ENCODE data around the gene CERKL.

- TF ChIP-seq, protein P1, sequence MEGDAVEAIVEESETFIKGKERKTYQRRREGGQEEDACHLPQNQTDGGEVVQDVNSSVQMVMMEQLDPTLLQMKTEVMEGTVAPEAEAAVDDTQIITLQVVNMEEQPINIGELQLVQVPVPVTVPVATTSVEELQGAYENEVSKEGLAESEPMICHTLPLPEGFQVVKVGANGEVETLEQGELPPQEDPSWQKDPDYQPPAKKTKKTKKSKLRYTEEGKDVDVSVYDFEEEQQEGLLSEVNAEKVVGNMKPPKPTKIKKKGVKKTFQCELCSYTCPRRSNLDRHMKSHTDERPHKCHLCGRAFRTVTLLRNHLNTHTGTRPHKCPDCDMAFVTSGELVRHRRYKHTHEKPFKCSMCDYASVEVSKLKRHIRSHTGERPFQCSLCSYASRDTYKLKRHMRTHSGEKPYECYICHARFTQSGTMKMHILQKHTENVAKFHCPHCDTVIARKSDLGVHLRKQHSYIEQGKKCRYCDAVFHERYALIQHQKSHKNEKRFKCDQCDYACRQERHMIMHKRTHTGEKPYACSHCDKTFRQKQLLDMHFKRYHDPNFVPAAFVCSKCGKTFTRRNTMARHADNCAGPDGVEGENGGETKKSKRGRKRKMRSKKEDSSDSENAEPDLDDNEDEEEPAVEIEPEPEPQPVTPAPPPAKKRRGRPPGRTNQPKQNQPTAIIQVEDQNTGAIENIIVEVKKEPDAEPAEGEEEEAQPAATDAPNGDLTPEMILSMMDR (IDR thresholded peaks at IDR 0.05; ENCODE audit: poor library complexity) = no peak
- no peak for TF ChIP-seq EZH2 (IDR thresholded peaks at IDR 0.05; ENCODE audit: borderline replicate concordance)
Measured at GRCh38 chr2:181516992-181517391, 139.9 kb downstream of the CERKL start.
